ENCODE data around the gene MYO1C.

Gene MYO1C

DNA sequence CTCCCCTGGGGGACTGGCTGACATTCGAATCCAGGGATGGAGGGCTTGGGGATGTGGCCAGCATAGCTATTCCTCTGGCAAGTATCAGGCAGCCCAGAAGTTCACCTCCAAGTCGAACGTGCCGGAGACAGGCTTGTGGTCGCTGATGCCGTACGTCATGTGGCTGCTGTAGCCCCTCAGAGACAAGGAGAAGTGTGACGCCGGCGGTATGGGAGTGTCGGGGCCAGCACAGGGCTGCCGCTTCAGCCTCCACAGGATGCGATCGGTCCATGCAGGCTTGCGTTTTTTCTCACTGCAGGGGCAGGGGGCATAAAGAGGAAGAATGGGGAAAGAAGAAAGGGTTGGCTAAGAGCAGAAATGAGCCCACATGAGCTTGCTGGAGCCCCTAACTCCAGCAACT lies 5.3 kb upstream of the MYO1C start:
- no peak overlapping the region for H3K4me2 ChIP-seq (ENCODE audit: low read depth, low read length, poor library complexity, severe bottlenecking)
- TF ChIP-seq EZH2phosphoT487 (IDR thresholded peaks at IDR 0.05; ENCODE audit: borderline replicate concordance) = no peak
- TF ChIP-seq, protein P1, sequence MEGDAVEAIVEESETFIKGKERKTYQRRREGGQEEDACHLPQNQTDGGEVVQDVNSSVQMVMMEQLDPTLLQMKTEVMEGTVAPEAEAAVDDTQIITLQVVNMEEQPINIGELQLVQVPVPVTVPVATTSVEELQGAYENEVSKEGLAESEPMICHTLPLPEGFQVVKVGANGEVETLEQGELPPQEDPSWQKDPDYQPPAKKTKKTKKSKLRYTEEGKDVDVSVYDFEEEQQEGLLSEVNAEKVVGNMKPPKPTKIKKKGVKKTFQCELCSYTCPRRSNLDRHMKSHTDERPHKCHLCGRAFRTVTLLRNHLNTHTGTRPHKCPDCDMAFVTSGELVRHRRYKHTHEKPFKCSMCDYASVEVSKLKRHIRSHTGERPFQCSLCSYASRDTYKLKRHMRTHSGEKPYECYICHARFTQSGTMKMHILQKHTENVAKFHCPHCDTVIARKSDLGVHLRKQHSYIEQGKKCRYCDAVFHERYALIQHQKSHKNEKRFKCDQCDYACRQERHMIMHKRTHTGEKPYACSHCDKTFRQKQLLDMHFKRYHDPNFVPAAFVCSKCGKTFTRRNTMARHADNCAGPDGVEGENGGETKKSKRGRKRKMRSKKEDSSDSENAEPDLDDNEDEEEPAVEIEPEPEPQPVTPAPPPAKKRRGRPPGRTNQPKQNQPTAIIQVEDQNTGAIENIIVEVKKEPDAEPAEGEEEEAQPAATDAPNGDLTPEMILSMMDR (conservative IDR thresholded peaks at IDR 0.05; ENCODE audit: low read length) = no peak
- no peaks in the 10 kb centered on the region for H4K20me1 ChIP-seq (ENCODE audit: insufficient read depth, low read length, poor library complexity, severe bottlenecking)

DNA sequence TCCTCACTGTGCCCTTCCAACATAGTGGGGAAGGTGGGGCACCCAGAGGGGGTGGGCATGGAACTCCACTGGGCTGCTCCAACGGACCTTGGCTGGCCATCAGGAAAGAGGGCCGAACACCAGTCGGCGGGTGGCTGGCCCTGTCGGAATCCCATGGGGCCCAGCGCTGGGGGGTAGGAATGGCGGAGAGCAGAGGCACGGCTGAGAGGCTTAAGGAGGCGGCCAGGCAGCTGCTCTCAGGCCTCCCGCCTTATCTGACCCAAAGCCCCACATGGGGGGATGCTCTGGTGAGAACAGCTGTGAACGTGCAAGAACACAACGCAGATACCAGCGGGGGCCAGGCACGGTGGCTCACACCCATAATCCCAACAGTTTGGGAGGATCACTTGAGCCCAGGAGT lies 4.4 kb upstream of the MYO1C start:
- Histone ChIP-seq H3K36me3 (ENCODE audit: insufficient read depth, low read length) (peaks cover 4% of the 10 kb centered on the region; the same call in 1 of the 2 replicates), H3K4me1 (ENCODE audit: insufficient read depth, low read length, poor library complexity, severe bottlenecking) (peaks cover 6% of the 10 kb centered on the region), H3K79me2 (ENCODE audit: insufficient read depth, low read length) (no peaks in the 10 kb centered on the region), H3K4me2 (ENCODE audit: low read depth, low read length, poor library complexity, severe bottlenecking) (no peak overlapping the region), H3K9me3 (ENCODE audit: insufficient read depth, low read depth, low read length) (no peaks in the 10 kb centered on the region), H3K4me3 (ENCODE audit: low read length, poor library complexity, severe bottlenecking) (no peak overlapping the region), H3K9me2 (replicated peaks; ENCODE audit: low read depth, low read length) (no peaks in the 10 kb centered on the region), H3F3A (ENCODE audit: low read depth) (no peaks in the 10 kb centered on the region), H3K9ac (ENCODE audit: low read depth, low read length, poor library complexity, severe bottlenecking) (no peak overlapping the region), H3K27me3 (ENCODE audit: insufficient read depth, low read length, poor library complexity, severe bottlenecking) (no peaks in the 10 kb centered on the region), H2AFZ (ENCODE audit: low read length) (no peak overlapping the region), H4K20me1 (ENCODE audit: insufficient read depth, low read length, poor library complexity, severe bottlenecking) (no peaks in the 10 kb centered on the region)
- TF ChIP-seq, protein P1 (conservative IDR thresholded peaks at IDR 0.05; ENCODE audit: low read length) = no peak

More for the DNA sequence above, 5.3 kb upstream of the MYO1C start:
- Histone ChIP-seq H3K9me2 (replicated peaks; ENCODE audit: low read depth, low read length) (no peaks in the 10 kb centered on the region), H3K79me2 (ENCODE audit: insufficient read depth, low read length) (no peaks in the 10 kb centered on the region), H3K4me3 (ENCODE audit: low read length, poor library complexity, severe bottlenecking) (no peak overlapping the region), H3K9ac (ENCODE audit: low read depth, low read length, poor library complexity, severe bottlenecking) (no peak overlapping the region), H3K4me1 (ENCODE audit: insufficient read depth, low read length, poor library complexity, severe bottlenecking) (peaks cover 6% of the 10 kb centered on the region), H3K36me3 (ENCODE audit: insufficient read depth, low read length) (peaks cover 4% of the 10 kb centered on the region; the same call in 1 of the 2 replicates), H2AFZ (ENCODE audit: low read length) (no peak overlapping the region), H3K27me3 (ENCODE audit: insufficient read depth, low read length, poor library complexity, severe bottlenecking) (no peaks in the 10 kb centered on the region), H3K9me3 (ENCODE audit: insufficient read depth, low read depth, low read length) (no peaks in the 10 kb centered on the region), H3F3A (ENCODE audit: low read depth) (no peaks in the 10 kb centered on the region)

DNA sequence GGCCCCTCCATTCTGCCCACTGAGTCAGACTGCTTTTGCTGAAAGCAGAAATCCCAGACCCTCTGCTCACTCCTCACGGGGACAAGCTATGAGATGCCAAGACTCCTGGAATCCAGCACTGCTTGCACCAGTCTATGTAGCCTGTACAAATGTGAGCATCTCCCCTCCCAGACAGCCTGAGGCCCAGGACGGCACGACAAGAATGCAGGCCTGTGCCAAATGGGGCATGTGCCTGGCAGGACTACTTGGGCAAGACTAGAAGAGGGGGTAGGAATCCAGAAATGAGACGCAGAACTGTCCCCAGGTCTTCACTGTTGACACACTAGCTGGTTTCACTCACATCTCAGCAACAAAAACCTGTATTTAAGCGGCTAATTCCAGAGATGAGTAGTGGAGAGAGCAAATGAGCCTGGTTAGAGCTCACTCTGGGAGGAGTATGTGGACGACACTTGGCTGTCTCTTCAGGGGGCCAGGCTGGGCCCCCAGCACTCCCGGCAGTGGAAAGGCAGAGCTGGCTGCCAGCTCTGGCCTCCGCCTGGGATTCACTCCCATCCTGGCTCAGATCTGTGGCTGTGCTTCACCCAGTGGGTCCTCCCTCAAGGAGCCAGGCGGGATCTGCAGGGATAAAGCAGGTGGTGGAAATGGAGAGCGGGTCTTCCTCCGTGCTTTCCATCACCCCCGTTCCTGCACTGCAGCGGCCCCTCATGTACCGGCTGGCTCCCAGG lies 2.9 kb upstream of the MYO1C start:
- Histone ChIP-seq H3K9ac (ENCODE audit: low read depth, low read length, poor library complexity, severe bottlenecking) (no peak overlapping the region), H4K20me1 (ENCODE audit: insufficient read depth, low read length, poor library complexity, severe bottlenecking) (no peaks in the 10 kb centered on the region), H3F3A (ENCODE audit: low read depth) (no peaks in the 10 kb centered on the region), H3K79me2 (ENCODE audit: insufficient read depth, low read length) (no peaks in the 10 kb centered on the region), H3K9me2 (replicated peaks; ENCODE audit: low read depth, low read length) (no peaks in the 10 kb centered on the region), H3K27me3 (ENCODE audit: insufficient read depth, low read length, poor library complexity, severe bottlenecking) (no peaks in the 10 kb centered on the region), H3K4me2 (ENCODE audit: low read depth, low read length, poor library complexity, severe bottlenecking) (no peak overlapping the region), H3K4me1 (ENCODE audit: insufficient read depth, low read length, poor library complexity, severe bottlenecking) (peaks cover 10% of the 10 kb centered on the region), H3K36me3 (ENCODE audit: insufficient read depth, low read length) (peaks cover 4% of the 10 kb centered on the region; the same call in 1 of the 2 replicates), H3K9me3 (ENCODE audit: insufficient read depth, low read depth, low read length) (no peaks in the 10 kb centered on the region), H2AFZ (ENCODE audit: low read length) (no peak overlapping the region), H3K4me3 (ENCODE audit: low read length, poor library complexity, severe bottlenecking) (no peak overlapping the region)
- no peak for TF ChIP-seq EZH2phosphoT487 (IDR thresholded peaks at IDR 0.05; ENCODE audit: borderline replicate concordance)
- TF ChIP-seq, protein P1 (conservative IDR thresholded peaks at IDR 0.05; ENCODE audit: low read length) = no peak
